Astrocyte of the cerebellum (primary cell): ENCODE measurements around the gene LCLAT1.
"Not testable (repeated sequence)": the region's sequence is repeated elsewhere in the genome, so short reads cannot be mapped to it uniquely, and the experiment has no call there.

Source experiments
- DNase-seq: peaks from one replicate; pipeline ENCODE4 v3.0.0-alpha.2; 2011; ENCODE audit warnings: low read depth
- H3K4me3 ChIP-seq: 2 replicates; pipeline ENCODE4 v1.5.1; 2011; ENCODE audit warnings: mild to moderate bottlenecking, low read depth, low read length, moderate library complexity
- CTCF ChIP-seq: IDR thresholded peaks from 2 replicates; pipeline ENCODE4 v1.5.1; 2012; ENCODE audit warnings: low read length, low read depth, moderate library complexity, mild to moderate bottlenecking; ENCODE audit errors: missing control alignments
- in situ Hi-C: cut with HindIII; loops from 2 replicates; pipeline ENCODE4 v1.10.0; 2017; ENCODE audit warnings: low sequenced_read_pairs

LCLAT1 gene

GRCh38 chr2:30488012-30488659, 41.1 kb downstream of the LCLAT1 start:
- in situ Hi-C loops: no loop called here
- H3K4me3 ChIP-seq: no peak overlapping the region
- DNase-seq: no peak
- TF ChIP-seq CTCF: no peak

- in situ Hi-C loops: loop anchor here (5.0 kb wide), 1 partner anchor 56 kb away; no protein-coding TSS in a partner anchor
- TF ChIP-seq CTCF: no peak
- DNase-seq: no peak
- no peak overlapping the region for H3K4me3 ChIP-seq
Observed at GRCh38 chr2:30491225-30491624, 44.2 kb downstream of the LCLAT1 start.

- TF ChIP-seq CTCF: no peak
- no peak overlapping the region for H3K4me3 ChIP-seq
- in situ Hi-C loops: loop anchor here (5.0 kb wide), 1 partner anchor 55 kb away; no protein-coding TSS in a partner anchor
- DNase-seq: no peak
Observed at GRCh38 chr2:30492185-30492584, 45.1 kb downstream of the LCLAT1 start.

GRCh38 chr2:30492619-30493018, 45.6 kb downstream of the LCLAT1 start:
- in situ Hi-C loops: loop anchor here (5.0 kb wide), 1 partner anchor 55 kb away; no protein-coding TSS in a partner anchor
- no peak overlapping the region for H3K4me3 ChIP-seq
- DNase-seq: no peak
- TF ChIP-seq CTCF: no peak

- in situ Hi-C loops: loop anchor here (5.0 kb wide), 1 partner anchor 54 kb away; no protein-coding TSS in a partner anchor
- DNase-seq: no peak
- H3K4me3 ChIP-seq: no peak overlapping the region
- no peak for TF ChIP-seq CTCF
Observed at GRCh38 chr2:30493440-30493839, 46.4 kb downstream of the LCLAT1 start.

GRCh38 chr2:30495896-30496295, 48.9 kb downstream of the LCLAT1 start:
- H3K4me3 ChIP-seq, DNase-seq, in situ Hi-C loops: not testable (repeated sequence)

- H3K4me3 ChIP-seq: no peak overlapping the region
- DNase-seq: no peak
- in situ Hi-C loops: no loop called here
- TF ChIP-seq CTCF: no peak
Observed at GRCh38 chr2:30499681-30500080, 52.6 kb downstream of the LCLAT1 start.
